H1 (cell line): Measurements from ENCODE around the gene PTTG1IP. TPM values are rescaled to one million over a fixed set of nuclear protein-coding genes. Genes with fewer than 3 reads are reported as not detected.

Experiments used
- NANOG ChIP-seq: IDR thresholded peaks from 2 replicates; pipeline ENCODE4 v1.6.1; 2011; ENCODE audit warnings: low read length, low read depth, mild to moderate bottlenecking, inconsistent platforms; ENCODE audit not compliant: insufficient read depth, poor library complexity, severe bottlenecking
- polyA plus RNA-seq, 7 experiments: library from polyadenylated mRNA; depleted of rRNA in 3 of 7; stranded (reverse) in 5 of 7; unstranded in 2 of 7; fragments of >200 nt in 5 of 7; fragments of 200-250 nt in 2 of 7; gene quantifications; 1 replicate in 5 of 7; 2 replicates in 1 of 7; 4 replicates in 1 of 7; pipeline versions ENCODE4 v1.2.1 to v1.2.3, GENCODE V29; 2011 to 2013; ENCODE audit warnings: missing spikeins in 2 of 7, mixed read lengths in 2 of 7
- total RNA-seq: library from RNA; stranded (reverse); fragmentation: NEBNext Ultra II Directional; extraction: Animal tissue kit (Norgen Biotek cat#: 25700); gene quantifications from 2 replicates; pipeline ENCODE4 v1.2.1, GENCODE V29; 2021

The PTTG1IP gene
- total and polyA plus RNA-seq, 2 of the 8 experiments (the other 6 are each of a cell fraction or from before 2014, with no cell fraction given): 90.8 to 130 TPM

DNA sequence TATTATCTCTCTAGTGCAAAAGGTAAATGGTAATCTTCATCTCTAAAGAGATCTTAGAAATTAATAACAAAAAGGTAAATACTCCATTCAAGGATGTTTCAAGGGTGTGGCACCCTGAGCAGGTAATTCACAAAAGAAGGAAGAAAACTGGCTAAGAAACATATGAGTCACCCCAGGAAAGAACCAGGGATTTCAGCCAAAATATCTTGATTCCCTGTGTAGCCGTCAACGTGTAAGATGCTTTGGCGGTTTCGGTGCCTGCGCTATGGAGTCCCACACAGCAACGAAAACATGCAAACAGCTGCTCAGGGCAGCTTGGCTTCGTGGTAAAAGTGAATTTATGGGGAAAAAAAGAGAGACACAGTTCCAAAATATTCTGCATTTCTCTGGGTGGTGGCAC, 43.5 kb upstream of the PTTG1IP start (continued):
- no peak for TF ChIP-seq NANOG
